Measurements from ENCODE around the gene CACNA1S.

The CACNA1S gene

GRCh38 chr1:201114245-201115131 is 2.3 kb upstream of the CACNA1S start:
- Histone ChIP-seq H3K4me2 (ENCODE audit: low read length) (peak overlapping the region; percentile 87), H3K27ac (ENCODE audit: low read length) (no peak overlapping the region), H3K79me2 (ENCODE audit: low read length) (no peaks in the 10 kb centered on the region), H4K20me1 (ENCODE audit: insufficient read depth, low read length) (no peaks in the 10 kb centered on the region), H3K36me3 (replicated peaks; ENCODE audit: low read depth, low read length) (no peaks in the 10 kb centered on the region), H3K4me1 (ENCODE audit: low read length) (peaks cover 6% of the 10 kb centered on the region), H3K4me3 (ENCODE audit: low read length) (peak overlapping the region; percentile 59), H2AFZ (ENCODE audit: low read depth, low read length) (peak overlapping the region; percentile 37; the same call in 1 of the 2 replicates), H3K27me3 (ENCODE audit: low read depth, low read length) (peaks cover 12% of the 10 kb centered on the region; the same call in 1 of the 2 replicates), H3K9ac (ENCODE audit: low read length) (peak overlapping the region; percentile 38; the same call in 1 of the 2 replicates), H3K9me3 (ENCODE audit: insufficient read depth, low read length) (no peaks in the 10 kb centered on the region)
- TF ChIP-seq CTCF (IDR thresholded peaks at IDR 0.05; ENCODE audit: low read depth, low read length) = peak; percentile 85
- no peak for TF ChIP-seq EZH2phosphoT487 (IDR thresholded peaks at IDR 0.05; ENCODE audit: low read depth)

- Histone ChIP-seq H3K9ac (ENCODE audit: low read length) (peak overlapping the region; percentile 38; the same call in 1 of the 2 replicates), H3K36me3 (replicated peaks; ENCODE audit: low read depth, low read length) (no peaks in the 10 kb centered on the region), H3K27me3 (ENCODE audit: low read depth, low read length) (peaks cover 12% of the 10 kb centered on the region; the same call in 1 of the 2 replicates), H3K79me2 (ENCODE audit: low read length) (no peaks in the 10 kb centered on the region), H3K27ac (ENCODE audit: low read length) (no peak overlapping the region), H3K9me3 (ENCODE audit: insufficient read depth, low read length) (no peaks in the 10 kb centered on the region), H2AFZ (ENCODE audit: low read depth, low read length) (peak overlapping the region; percentile 37; the same call in 1 of the 2 replicates), H3K4me1 (ENCODE audit: low read length) (peaks cover 4% of the 10 kb centered on the region), H4K20me1 (ENCODE audit: insufficient read depth, low read length) (no peaks in the 10 kb centered on the region), H3K4me2 (ENCODE audit: low read length) (peak overlapping the region; percentile 87), H3K4me3 (ENCODE audit: low read length) (peak overlapping the region; percentile 59)
- TF ChIP-seq EZH2phosphoT487 (IDR thresholded peaks at IDR 0.05; ENCODE audit: low read depth) = no peak
- TF ChIP-seq CTCF (IDR thresholded peaks at IDR 0.05; ENCODE audit: low read depth, low read length) = no peak
These were observed 1.4 kb upstream of the CACNA1S start for GRCh38 chr1:201113451-201114244.

- Histone ChIP-seq H3K9ac (ENCODE audit: low read length) (no peak overlapping the region), H3K27me3 (ENCODE audit: low read depth, low read length) (peaks cover 12% of the 10 kb centered on the region; the same call in 1 of the 2 replicates)
These were observed 700 bp upstream of the CACNA1S start for GRCh38 chr1:201112926-201113325.

More at GRCh38 chr1:201112926-201113325, 700 bp upstream of the CACNA1S start:
- Histone ChIP-seq H3K36me3 (replicated peaks; ENCODE audit: low read depth, low read length) (no peaks in the 10 kb centered on the region), H3K27ac (ENCODE audit: low read length) (no peak overlapping the region), H3K4me3 (ENCODE audit: low read length) (no peak overlapping the region), H4K20me1 (ENCODE audit: insufficient read depth, low read length) (no peaks in the 10 kb centered on the region), H2AFZ (ENCODE audit: low read depth, low read length) (no peak overlapping the region), H3K9me3 (ENCODE audit: insufficient read depth, low read length) (no peaks in the 10 kb centered on the region), H3K4me2 (ENCODE audit: low read length) (no peak overlapping the region), H3K79me2 (ENCODE audit: low read length) (no peaks in the 10 kb centered on the region), H3K4me1 (ENCODE audit: low read length) (peaks cover 4% of the 10 kb centered on the region)
- TF ChIP-seq CTCF (IDR thresholded peaks at IDR 0.05; ENCODE audit: low read depth, low read length) = no peak
- TF ChIP-seq EZH2phosphoT487 (IDR thresholded peaks at IDR 0.05; ENCODE audit: low read depth) = no peak
